BE2C (cell line): Measurements from ENCODE around the gene TTK.

ENCODE experiments used
- DNase-seq: peaks from one replicate; pipeline ENCODE4 v3.0.0-alpha.2; 2020
- H3K27me3 ChIP-seq: fragments of 250-450 bp; sonication (Bioruptor Pico); 2 replicates; pipeline ENCODE4 v1.5.1; 2020; ENCODE audit warnings: mild to moderate bottlenecking
- H3K36me3 ChIP-seq: fragments of 250-450 bp; sonication (Bioruptor Pico); 2 replicates; pipeline ENCODE4 v1.5.1; 2020; ENCODE audit warnings: mild to moderate bottlenecking
- H3K4me1 ChIP-seq: fragments of 250-450 bp; sonication (Bioruptor Pico); 2 replicates; pipeline ENCODE4 v1.5.1; 2020
- H3K4me3 ChIP-seq: 2 replicates; pipeline ENCODE4 v1.5.1; 2011; ENCODE audit warnings: low read depth, low read length
- H3K9me3 ChIP-seq: fragments of 250-450 bp; sonication (Bioruptor Pico); 2 replicates; pipeline ENCODE4 v1.5.1; 2020
- CTCF ChIP-seq: IDR thresholded peaks from 2 replicates; pipeline ENCODE4 v1.5.1; 2012; ENCODE audit warnings: mild to moderate bottlenecking, low read depth, low read length

The TTK gene

GRCh38 chr6:80091506-80091905 is 87.1 kb downstream of the TTK start:
- H3K36me3 ChIP-seq, result no peaks in the 10 kb centered on the region
- TF ChIP-seq CTCF, result no peak
- no peaks in the 10 kb centered on the region for H3K27me3 ChIP-seq
- H3K4me3 ChIP-seq, result no peak overlapping the region
- peaks cover 4% of the 10 kb centered on the region for H3K4me1 ChIP-seq
- no peaks in the 10 kb centered on the region for H3K9me3 ChIP-seq
- DNase-seq, result no peak
